GM23338 (cell line): ENCODE data around the gene CRYAB. TPM values are rescaled to one million over a fixed set of nuclear protein-coding genes. Genes with fewer than 3 reads are reported as not detected.

Experiments used
- EZH2phosphoT487 ChIP-seq: fragments of 200-600 bp; sonication (generic); IDR thresholded peaks from one replicate; pipeline ENCODE4 v1.8.1; 2018; ENCODE audit warnings: antibody characterized with exemption; ENCODE audit not compliant: unreplicated experiment
- NANOG ChIP-seq: IDR thresholded peaks from 2 replicates; pipeline ENCODE4 v1.6.1; 2016; ENCODE audit warnings: antibody characterized with exemption, borderline replicate concordance
- ZNF114 ChIP-seq: fragments of 250-450 bp; sonication (Bioruptor Pico); IDR thresholded peaks from 2 replicates; pipeline ENCODE4 v1.5.0; 2020; ENCODE audit warnings: mild to moderate bottlenecking, moderate library complexity
- ZNF331 ChIP-seq: fragments of 250-450 bp; sonication (Bioruptor Pico); IDR thresholded peaks from 2 replicates; pipeline ENCODE4 v1.5.0; 2020; ENCODE audit warnings: low read depth, mild to moderate bottlenecking, moderate library complexity
- ZNF462 ChIP-seq: fragments of 250-450 bp; sonication (Bioruptor Pico); IDR thresholded peaks from 2 replicates; pipeline ENCODE4 v1.5.0; 2020; ENCODE audit warnings: mild to moderate bottlenecking, moderate library complexity
- polyA plus RNA-seq: library from polyadenylated mRNA; unstranded; fragments of >200 nt; fragmentation: Nextera tagmentation; extraction: Ambion mirVana; gene quantifications from 2 replicates; pipeline ENCODE4 v1.2.1, GENCODE V29; 2016
- total RNA-seq: library from RNA; depleted of rRNA; stranded (reverse); fragments of >200 nt; shearing (Covaris generic); gene quantifications from 2 replicates; pipeline ENCODE4 v1.2.3, GENCODE V29; 2014
- TF ChIP-seq, protein P1 (sequence below): IDR thresholded peaks from 2 replicates; pipeline ENCODE4 v1.6.1; 2016; ENCODE audit warnings: antibody characterized with exemption
- TF ChIP-seq, protein P2 (sequence below), 2 experiments: fragments of 200-600 bp in 1 of 2; sonication (generic) in 1 of 2; conservative IDR thresholded peaks; 2 replicates each; pipeline versions ENCODE4 v1.5.1 to v1.6.1; 2016 to 2017; ENCODE audit warnings: antibody characterized with exemption in 2 of 2, low read depth in 2 of 2, mild to moderate bottlenecking in 2 of 2, moderate library complexity in 1 of 2

CRYAB gene
- total and polyA plus RNA-seq, 2 experiments from 2014 or later: 6.1 to 9.6 TPM

- no peak for TF ChIP-seq ZNF462 (CRISPR knock-in tag)
- no peak for TF ChIP-seq ZNF331 (CRISPR knock-in tag)
- no peak for TF ChIP-seq ZNF114 (CRISPR knock-in tag)
- TF ChIP-seq NANOG: no peak
- TF ChIP-seq, protein P1, sequence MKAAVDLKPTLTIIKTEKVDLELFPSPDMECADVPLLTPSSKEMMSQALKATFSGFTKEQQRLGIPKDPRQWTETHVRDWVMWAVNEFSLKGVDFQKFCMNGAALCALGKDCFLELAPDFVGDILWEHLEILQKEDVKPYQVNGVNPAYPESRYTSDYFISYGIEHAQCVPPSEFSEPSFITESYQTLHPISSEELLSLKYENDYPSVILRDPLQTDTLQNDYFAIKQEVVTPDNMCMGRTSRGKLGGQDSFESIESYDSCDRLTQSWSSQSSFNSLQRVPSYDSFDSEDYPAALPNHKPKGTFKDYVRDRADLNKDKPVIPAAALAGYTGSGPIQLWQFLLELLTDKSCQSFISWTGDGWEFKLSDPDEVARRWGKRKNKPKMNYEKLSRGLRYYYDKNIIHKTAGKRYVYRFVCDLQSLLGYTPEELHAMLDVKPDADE: no peak
- TF ChIP-seq EZH2phosphoT487: no peak
- TF ChIP-seq, protein P2, sequence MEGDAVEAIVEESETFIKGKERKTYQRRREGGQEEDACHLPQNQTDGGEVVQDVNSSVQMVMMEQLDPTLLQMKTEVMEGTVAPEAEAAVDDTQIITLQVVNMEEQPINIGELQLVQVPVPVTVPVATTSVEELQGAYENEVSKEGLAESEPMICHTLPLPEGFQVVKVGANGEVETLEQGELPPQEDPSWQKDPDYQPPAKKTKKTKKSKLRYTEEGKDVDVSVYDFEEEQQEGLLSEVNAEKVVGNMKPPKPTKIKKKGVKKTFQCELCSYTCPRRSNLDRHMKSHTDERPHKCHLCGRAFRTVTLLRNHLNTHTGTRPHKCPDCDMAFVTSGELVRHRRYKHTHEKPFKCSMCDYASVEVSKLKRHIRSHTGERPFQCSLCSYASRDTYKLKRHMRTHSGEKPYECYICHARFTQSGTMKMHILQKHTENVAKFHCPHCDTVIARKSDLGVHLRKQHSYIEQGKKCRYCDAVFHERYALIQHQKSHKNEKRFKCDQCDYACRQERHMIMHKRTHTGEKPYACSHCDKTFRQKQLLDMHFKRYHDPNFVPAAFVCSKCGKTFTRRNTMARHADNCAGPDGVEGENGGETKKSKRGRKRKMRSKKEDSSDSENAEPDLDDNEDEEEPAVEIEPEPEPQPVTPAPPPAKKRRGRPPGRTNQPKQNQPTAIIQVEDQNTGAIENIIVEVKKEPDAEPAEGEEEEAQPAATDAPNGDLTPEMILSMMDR (conservative IDR thresholded peaks at IDR 0.05; ENCODE audit: low read depth in 2 of 2): no peak
These were observed 2.4 kb upstream of the CRYAB start (continued) for GRCh38 chr11:111913997-111914396.
